K562 (cell line): ENCODE results near the gene SSH3. TPM values are rescaled to one million over a fixed set of nuclear protein-coding genes. Genes with fewer than 3 reads are reported as not detected.

Source experiments
- EP400 ChIP-seq: fragments of 450-650 bp; IDR thresholded peaks from 2 replicates; pipeline ENCODE4 v1.6.1; 2017; ENCODE audit warnings: antibody characterized with exemption, mild to moderate bottlenecking, moderate library complexity
- LCOR ChIP-seq: sonication (generic); formaldehyde crosslinking; IDR thresholded peaks from 2 replicates; pipeline ENCODE4 v1.8.0; 2022; ENCODE audit warnings: mild to moderate bottlenecking, missing genetic modification reagents
- MTA3 ChIP-seq: fragments of 450-650 bp; formaldehyde crosslinking; IDR thresholded peaks from 2 replicates; pipeline ENCODE4 v1.6.1; 2017; ENCODE audit warnings: mild to moderate bottlenecking, borderline replicate concordance
- NEUROD1 ChIP-seq: fragments of 150-350 bp; IDR thresholded peaks from 2 replicates; pipeline ENCODE4 v1.6.1; 2014; ENCODE audit warnings: borderline replicate concordance, low read length, low read depth; ENCODE audit not compliant: partially characterized antibody
- SNRNP70 ChIP-seq: fragments of 200-400 bp; formaldehyde crosslinking; optimal IDR thresholded peaks from 2 replicates; pipeline ENCODE3; 2017; ENCODE audit warnings: low read depth, low read length
- TBL1XR1 ChIP-seq, 2 experiments: IDR thresholded peaks; 2 replicates each; pipeline ENCODE4 v1.6.1; 2012; ENCODE audit warnings: improper control_type of control experiment in 2 of 2, low read length in 2 of 2, mild to moderate bottlenecking in 1 of 2
- U2AF1 ChIP-seq: fragments of 200-400 bp; formaldehyde crosslinking; optimal IDR thresholded peaks from 2 replicates; pipeline ENCODE3; 2017; ENCODE audit warnings: mild to moderate bottlenecking, low read depth, low read length, moderate library complexity
- polyA plus RNA-seq, 8 experiments: library from polyadenylated mRNA; depleted of rRNA in 4 of 8; stranded (reverse) in 5 of 8; unstranded in 3 of 8; fragments of >200 nt; fragmentation: Nextera tagmentation in 2 of 8; fragmentation: Illumina TruSeq in 1 of 8; extraction: Ambion mirVana in 2 of 8; extraction: Trizol in 1 of 8; gene quantifications; 2 replicates each; pipeline versions ENCODE4 v1.2.1 to v1.2.3, GENCODE V29; 2011 to 2014; ENCODE audit warnings: inconsistent platforms in 1 of 8, missing spikeins in 1 of 8
- total RNA-seq, 7 experiments: library from RNA; depleted of rRNA in 6 of 7; stranded (reverse); fragments of >200 nt in 6 of 7; fragmentation: Illumina TruSeq in 2 of 7; extraction: Trizol in 2 of 7; gene quantifications; 2 replicates each; pipeline versions ENCODE4 v1.2.1 to v1.2.3, GENCODE V29; 2011 to 2021; ENCODE audit warnings: low replicate concordance in 1 of 7
- TF ChIP-seq, protein P1 (sequence below): fragments of 250-450 bp; sonication (Bioruptor Pico); IDR thresholded peaks from 2 replicates; pipeline ENCODE4 v1.4.0; 2020
- TF ChIP-seq, protein P2 (sequence below): fragments of 450-650 bp; IDR thresholded peaks from 2 replicates; pipeline ENCODE4 v1.7.1; 2018; ENCODE audit warnings: mild to moderate bottlenecking, low read depth; ENCODE audit not compliant: partially characterized antibody
- TF ChIP-seq, protein P3 (sequence below): sonication (generic); formaldehyde crosslinking; IDR thresholded peaks from 2 replicates; pipeline ENCODE4 v1.8.1; 2023; ENCODE audit warnings: mild to moderate bottlenecking, missing genetic modification reagents
- TF ChIP-seq, protein P4 (sequence below): sonication (generic); formaldehyde crosslinking; IDR thresholded peaks from 2 replicates; pipeline ENCODE4 v1.8.0; 2023; ENCODE audit warnings: mild to moderate bottlenecking, missing genetic modification reagents
- TF ChIP-seq, protein P5 (sequence below), 2 experiments: fragments of 450-650 bp; conservative IDR thresholded peaks; 2 replicates each; pipeline ENCODE4 v1.6.1; 2017; ENCODE audit warnings: mild to moderate bottlenecking in 2 of 2, moderate library complexity in 2 of 2

Gene SSH3
- total and polyA plus RNA-seq, 9 of the 15 experiments (the other 6 are each of a cell fraction or from before 2014, with no cell fraction given): 0.07 to 1.0 (median 0.24) TPM; not detected in 3

DNA sequence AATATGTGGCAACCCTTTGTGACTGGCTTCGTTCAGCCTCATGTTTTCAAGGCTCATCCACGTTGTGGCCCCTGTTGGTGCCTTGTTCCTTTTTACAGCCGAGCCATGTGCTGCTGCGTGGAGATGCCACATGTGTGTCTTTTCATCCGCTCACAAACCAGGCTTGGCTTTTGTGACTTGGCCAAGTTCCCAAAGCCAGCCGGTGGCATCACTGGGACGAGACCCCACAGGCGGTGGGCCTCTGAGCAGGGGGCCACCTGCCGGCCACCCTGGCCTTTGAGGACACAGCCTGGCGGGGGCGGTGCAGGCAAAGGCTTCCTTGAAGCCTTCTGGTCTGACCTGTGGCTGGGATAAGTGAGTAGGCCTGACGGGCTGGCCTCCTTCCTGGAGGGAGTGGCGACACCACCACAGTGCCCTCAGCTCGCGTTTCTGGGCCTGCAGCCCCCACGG, 26.5 kb upstream of the SSH3 start (continued):
- TF ChIP-seq, protein P1, sequence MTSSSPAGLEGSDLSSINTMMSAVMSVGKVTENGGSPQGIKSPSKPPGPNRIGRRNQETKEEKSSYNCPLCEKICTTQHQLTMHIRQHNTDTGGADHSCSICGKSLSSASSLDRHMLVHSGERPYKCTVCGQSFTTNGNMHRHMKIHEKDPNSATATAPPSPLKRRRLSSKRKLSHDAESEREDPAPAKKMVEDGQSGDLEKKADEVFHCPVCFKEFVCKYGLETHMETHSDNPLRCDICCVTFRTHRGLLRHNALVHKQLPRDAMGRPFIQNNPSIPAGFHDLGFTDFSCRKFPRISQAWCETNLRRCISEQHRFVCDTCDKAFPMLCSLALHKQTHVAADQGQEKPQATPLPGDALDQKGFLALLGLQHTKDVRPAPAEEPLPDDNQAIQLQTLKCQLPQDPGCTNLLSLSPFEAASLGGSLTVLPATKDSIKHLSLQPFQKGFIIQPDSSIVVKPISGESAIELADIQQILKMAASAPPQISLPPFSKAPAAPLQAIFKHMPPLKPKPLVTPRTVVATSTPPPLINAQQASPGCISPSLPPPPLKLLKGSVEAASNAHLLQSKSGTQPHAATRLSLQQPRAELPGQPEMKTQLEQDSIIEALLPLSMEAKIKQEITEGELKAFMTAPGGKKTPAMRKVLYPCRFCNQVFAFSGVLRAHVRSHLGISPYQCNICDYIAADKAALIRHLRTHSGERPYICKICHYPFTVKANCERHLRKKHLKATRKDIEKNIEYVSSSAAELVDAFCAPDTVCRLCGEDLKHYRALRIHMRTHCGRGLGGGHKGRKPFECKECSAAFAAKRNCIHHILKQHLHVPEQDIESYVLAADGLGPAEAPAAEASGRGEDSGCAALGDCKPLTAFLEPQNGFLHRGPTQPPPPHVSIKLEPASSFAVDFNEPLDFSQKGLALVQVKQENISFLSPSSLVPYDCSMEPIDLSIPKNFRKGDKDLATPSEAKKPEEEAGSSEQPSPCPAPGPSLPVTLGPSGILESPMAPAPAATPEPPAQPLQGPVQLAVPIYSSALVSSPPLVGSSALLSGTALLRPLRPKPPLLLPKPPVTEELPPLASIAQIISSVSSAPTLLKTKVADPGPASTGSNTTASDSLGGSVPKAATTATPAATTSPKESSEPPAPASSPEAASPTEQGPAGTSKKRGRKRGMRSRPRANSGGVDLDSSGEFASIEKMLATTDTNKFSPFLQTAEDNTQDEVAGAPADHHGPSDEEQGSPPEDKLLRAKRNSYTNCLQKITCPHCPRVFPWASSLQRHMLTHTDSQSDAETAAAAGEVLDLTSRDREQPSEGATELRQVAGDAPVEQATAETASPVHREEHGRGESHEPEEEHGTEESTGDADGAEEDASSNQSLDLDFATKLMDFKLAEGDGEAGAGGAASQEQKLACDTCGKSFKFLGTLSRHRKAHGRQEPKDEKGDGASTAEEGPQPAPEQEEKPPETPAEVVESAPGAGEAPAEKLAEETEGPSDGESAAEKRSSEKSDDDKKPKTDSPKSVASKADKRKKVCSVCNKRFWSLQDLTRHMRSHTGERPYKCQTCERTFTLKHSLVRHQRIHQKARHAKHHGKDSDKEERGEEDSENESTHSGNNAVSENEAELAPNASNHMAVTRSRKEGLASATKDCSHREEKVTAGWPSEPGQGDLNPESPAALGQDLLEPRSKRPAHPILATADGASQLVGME (CRISPR knock-in tag): no peak
- TF ChIP-seq MTA3 (0 out of 2 replicates have a peak, but pooled peaks have one; percentile 43), U2AF1 (no peak), TBL1XR1 (IDR thresholded peaks at IDR 0.05; ENCODE audit: low read length in 2 of 2) (no peak), LCOR (CRISPR knock-in tag) (0 out of 2 replicates have a peak, but pooled peaks have one; percentile 5), SNRNP70 (no peak), EP400 (peak; percentile 58; the same call in 1 of the 2 replicates), NEUROD1 (peak; percentile 36)
- TF ChIP-seq, protein P2, sequence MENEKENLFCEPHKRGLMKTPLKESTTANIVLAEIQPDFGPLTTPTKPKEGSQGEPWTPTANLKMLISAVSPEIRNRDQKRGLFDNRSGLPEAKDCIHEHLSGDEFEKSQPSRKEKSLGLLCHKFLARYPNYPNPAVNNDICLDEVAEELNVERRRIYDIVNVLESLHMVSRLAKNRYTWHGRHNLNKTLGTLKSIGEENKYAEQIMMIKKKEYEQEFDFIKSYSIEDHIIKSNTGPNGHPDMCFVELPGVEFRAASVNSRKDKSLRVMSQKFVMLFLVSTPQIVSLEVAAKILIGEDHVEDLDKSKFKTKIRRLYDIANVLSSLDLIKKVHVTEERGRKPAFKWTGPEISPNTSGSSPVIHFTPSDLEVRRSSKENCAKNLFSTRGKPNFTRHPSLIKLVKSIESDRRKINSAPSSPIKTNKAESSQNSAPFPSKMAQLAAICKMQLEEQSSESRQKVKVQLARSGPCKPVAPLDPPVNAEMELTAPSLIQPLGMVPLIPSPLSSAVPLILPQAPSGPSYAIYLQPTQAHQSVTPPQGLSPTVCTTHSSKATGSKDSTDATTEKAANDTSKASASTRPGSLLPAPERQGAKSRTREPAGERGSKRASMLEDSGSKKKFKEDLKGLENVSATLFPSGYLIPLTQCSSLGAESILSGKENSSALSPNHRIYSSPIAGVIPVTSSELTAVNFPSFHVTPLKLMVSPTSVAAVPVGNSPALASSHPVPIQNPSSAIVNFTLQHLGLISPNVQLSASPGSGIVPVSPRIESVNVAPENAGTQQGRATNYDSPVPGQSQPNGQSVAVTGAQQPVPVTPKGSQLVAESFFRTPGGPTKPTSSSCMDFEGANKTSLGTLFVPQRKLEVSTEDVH: no peak
- TF ChIP-seq, protein P3, sequence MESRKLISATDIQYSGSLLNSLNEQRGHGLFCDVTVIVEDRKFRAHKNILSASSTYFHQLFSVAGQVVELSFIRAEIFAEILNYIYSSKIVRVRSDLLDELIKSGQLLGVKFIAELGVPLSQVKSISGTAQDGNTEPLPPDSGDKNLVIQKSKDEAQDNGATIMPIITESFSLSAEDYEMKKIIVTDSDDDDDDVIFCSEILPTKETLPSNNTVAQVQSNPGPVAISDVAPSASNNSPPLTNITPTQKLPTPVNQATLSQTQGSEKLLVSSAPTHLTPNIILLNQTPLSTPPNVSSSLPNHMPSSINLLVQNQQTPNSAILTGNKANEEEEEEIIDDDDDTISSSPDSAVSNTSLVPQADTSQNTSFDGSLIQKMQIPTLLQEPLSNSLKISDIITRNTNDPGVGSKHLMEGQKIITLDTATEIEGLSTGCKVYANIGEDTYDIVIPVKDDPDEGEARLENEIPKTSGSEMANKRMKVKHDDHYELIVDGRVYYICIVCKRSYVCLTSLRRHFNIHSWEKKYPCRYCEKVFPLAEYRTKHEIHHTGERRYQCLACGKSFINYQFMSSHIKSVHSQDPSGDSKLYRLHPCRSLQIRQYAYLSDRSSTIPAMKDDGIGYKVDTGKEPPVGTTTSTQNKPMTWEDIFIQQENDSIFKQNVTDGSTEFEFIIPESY (CRISPR knock-in tag): peak; percentile 37; the same call in 1 of the 2 replicates
- TF ChIP-seq, protein P4, sequence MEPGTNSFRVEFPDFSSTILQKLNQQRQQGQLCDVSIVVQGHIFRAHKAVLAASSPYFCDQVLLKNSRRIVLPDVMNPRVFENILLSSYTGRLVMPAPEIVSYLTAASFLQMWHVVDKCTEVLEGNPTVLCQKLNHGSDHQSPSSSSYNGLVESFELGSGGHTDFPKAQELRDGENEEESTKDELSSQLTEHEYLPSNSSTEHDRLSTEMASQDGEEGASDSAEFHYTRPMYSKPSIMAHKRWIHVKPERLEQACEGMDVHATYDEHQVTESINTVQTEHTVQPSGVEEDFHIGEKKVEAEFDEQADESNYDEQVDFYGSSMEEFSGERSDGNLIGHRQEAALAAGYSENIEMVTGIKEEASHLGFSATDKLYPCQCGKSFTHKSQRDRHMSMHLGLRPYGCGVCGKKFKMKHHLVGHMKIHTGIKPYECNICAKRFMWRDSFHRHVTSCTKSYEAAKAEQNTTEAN (CRISPR knock-in tag): 0 out of 2 replicates have a peak, but pooled peaks have one; percentile 65
- TF ChIP-seq, protein P5, sequence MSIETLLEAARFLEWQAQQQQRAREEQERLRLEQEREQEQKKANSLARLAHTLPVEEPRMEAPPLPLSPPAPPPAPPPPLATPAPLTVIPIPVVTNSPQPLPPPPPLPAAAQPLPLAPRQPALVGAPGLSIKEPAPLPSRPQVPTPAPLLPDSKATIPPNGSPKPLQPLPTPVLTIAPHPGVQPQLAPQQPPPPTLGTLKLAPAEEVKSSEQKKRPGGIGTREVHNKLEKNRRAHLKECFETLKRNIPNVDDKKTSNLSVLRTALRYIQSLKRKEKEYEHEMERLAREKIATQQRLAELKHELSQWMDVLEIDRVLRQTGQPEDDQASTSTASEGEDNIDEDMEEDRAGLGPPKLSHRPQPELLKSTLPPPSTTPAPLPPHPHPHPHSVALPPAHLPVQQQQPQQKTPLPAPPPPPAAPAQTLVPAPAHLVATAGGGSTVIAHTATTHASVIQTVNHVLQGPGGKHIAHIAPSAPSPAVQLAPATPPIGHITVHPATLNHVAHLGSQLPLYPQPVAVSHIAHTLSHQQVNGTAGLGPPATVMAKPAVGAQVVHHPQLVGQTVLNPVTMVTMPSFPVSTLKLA (conservative IDR thresholded peaks at IDR 0.05): peak; percentile 60 to 65
